ENCODE data around the gene TNP2.
"Not testable (repeated sequence)": the region's sequence is repeated elsewhere in the genome, so short reads cannot be mapped to it uniquely, and the experiment has no call there.

The TNP2 gene

DNA sequence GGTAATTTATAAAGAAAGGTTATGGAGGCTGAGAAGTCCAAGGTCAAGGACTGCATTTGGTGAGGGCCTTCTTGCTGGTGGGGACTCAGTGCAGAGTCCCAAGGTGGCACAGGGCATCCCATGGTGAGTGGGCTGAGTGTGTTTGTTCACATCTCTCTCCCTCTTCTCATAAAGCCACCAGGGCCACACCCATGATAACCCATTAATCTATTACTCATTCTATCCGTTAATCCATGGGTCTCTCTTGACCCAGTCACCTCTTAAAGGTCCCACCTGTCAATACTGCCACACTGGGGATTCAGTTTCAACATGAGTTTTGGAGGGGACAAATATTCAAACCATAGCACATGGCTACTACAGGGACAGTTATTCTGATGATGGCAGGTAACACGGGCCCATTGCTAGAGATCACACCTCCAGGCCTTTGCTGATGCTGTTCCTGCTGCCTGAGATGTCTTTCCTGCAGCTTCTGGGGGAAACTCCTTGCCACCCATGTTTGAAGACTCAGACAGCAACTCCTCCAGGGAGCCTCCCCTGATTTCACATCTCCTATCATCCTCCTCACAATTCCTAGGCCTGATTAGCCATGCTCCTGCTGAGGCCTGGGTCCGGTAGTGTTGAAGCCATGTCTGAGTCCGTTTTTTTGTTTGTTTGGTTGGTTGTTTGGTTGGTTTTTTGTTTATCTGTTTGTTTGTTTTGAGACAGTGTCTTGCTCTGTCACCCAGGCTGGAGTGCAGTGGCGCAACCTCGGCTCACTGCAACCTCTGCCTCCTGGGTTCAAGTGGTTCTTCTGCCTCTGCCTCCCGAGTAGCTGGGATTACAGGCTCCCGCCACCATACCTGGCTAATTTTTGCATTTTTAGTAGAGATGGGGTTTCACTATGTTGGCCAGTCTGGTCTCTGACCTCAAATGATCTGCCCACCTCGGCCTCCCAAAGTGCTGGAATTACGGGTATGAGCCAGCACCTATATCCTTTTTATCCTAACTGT, 29.2 kb downstream of the TNP2 start:
- DNase-seq, result no peak

DNA sequence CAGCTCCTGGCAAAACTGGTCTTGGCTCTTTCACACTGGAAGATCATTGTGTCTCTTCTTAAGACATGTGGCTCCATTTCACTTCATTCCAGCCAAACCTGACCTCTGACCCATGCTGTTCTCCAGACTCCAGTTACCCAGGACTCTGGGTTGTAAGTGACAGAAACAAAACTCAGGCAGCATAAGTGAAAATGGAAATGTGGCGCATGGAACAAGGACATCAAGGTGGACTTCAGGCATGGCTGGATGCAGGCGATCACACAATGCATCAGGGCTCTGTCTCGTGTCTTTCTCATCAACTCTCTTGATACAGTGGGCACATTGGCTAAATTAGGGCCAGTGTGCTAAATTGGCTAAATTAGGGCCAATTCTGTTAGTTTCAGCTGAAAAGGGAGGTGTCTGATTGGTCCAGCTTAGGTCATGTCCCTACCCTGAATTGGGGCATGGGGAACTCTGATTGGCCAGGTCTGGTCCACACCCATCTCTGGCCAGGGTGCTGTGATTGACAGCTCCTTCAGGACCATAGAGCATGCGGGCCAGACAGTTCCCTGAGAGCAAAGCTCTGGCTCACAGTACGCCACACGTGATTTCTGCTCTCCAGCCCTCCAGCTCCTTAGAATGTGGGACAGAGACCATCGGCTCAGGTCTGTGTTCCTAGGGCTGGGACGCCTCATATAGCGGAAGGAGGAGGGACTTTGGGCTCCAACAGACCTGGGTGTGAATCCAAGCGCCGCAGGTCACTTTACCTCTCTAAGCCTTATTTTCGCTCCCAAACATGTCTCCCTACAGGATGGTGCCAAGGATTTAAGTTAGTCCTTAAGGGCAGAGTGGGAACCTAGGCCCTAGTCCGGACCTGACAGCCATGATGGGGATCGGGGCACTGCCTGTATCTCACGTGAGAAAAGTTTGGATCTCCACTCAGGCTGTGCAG, 30.6 kb downstream of the TNP2 start:
- DNase-seq, result no peak

DNA sequence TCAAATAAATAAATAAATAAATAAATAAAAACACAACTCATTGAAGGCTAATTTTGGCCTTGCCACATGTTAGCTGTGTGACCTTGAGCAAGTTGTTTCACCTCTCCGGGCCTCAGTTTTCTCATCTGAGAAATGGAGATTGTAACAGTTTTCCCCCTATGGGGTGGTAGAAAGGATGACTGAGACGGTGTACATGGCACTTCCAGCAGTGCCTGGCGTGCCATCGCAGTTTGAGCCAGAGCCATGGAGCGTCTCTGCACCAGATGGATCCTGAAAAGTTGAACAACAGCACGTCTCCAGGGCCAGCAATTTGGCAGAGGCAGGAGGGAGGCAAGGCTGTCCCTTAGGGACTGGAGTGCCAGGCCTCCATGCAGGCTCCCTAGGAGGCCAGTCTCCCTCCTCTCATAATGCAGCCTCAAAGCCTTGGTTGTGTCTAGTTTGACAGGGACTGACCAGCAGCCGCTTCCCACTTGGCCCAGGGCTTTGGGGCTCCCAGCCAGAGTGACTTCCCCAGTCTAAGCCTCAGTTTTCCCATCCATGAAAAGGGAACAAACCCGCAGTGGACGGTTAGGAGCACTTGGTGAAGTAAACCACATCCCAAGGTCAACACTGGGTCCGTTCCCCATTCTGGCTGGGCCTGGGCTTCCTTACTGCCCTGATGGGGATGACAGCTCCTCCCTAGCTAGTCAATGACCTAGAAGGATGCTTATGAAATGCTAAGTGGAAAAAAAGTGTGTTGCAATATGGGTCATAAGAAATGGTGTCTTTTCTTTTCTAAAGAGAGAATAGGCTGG, 32.5 kb downstream of the TNP2 start:
- no peak for DNase-seq

DNA sequence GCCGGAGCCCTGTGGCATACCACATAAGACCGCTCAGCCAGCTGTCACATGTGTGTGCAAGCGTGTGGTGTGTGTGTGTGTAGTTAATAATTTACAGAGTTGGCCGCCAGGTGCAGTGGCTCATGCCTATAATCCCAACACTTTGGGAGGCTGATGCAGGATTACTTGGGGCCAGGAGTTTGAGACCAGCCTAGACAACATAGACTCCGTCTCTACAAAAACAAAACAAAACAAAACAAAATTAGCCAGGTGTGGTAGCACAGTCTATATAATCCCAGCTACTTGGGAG, 33.5 kb downstream of the TNP2 start:
- no peak for DNase-seq

DNA sequence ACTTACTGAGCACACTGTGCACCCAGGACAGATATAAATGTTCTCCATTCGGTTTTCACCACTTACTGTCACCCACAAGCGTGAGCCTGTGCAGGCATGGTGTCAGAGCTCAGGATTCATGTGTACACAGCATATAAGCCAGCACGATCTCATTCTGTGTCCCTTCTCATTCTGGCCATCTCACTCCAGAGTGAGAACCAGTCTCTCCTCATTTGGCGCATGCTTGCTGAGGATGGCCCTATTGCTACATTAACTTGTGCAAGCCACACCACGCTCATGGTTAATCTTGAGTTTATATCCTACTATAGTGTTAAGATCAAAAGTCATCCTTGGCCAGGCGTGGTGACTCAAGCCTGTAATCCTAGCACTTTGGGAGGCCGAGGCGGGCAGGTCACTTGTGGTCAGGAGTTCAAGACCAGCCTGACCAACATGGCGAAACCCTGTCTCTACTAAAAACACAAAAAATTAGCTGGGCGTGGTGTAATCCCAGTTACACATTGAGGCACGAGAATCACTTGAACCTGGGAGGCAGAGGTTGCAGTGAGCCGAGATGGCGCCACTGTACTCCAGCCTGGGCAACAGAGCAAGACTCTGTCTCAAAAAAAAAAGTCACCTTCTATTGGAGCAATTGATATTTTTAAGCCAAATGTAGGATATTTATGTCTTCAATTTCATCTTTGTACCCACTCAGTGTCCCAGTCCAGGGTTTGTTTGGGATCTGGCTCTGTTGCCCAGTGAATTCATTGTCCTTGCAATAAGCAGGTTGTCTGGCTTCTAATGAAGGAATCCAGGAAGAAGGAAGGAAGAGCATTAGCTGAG, 34.0 kb downstream of the TNP2 start:
- no peak for DNase-seq

DNA sequence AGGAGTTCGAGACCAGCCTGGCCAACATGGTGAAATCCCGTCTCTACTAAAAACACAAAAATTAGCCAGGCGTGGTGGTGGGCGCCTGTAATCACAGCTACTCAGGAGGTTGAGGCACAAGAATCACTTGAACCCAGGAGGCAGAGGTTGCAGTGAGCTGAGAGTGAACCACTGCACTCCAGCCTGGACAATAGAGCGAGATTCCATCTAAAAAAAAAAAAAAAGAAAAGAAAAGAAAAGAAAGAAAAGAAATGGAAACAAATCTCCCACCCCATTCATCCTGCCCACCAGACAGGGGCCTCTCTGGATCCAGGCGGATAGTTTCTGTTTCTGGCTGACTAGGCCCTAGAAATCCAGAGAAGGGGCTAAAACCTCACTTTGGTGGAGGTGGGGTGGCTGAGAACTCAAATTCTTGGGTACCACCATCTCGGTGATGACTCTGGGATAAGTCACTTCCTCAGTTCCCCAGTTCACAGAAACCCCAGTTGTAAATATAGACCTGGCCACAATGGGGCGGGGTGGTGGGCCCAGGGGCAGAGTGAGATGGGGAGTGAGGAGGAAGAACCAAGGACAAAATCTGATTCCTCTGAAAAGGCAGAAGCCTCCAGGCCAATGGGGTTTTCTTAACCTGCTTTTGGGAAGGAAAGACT, 35.3 kb downstream of the TNP2 start:
- DNase-seq, result no peak

DNA sequence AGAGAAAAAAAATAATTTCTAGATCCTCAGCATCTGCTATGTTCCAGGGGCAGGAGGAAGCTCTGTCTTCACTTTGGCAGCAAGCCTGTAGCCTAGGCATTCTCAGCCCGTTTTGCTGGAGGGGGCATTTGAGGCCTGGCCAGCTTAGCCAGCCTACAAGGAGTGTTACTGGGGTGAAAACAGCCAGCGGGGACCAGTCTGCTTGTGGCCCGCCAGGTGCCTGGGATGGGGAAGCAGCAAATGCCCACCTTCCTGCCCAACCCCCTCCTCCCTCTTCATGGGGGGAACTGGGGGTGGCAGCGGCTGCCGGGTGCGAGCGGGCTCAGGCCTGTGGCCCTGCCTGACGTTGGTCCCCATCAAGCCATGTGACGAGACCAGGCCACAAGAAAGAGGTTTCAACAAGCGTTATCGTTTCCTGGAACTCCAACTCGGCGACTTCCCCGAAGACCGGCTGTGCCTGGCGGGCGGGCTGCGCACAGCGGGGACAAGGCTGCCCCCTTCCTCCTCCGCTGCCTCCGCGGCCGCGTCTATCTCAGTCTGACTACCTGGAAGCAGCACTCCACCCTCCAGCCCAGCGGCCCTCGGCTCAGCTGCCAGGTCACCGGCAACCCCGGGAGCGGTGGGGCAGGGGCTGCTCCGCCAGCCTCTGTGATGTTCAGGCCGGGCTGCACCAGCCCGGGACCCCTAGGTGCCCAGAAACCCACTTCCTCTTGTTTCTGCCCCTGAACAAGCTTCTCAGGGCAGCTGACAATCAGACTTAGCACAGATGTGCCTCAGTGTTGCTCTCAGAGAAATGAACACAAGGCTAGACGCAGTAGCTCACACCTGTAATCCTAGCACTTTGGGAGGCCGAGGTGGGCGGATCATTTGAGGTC, 36.0 kb downstream of the TNP2 start:
- no peak for DNase-seq

DNA sequence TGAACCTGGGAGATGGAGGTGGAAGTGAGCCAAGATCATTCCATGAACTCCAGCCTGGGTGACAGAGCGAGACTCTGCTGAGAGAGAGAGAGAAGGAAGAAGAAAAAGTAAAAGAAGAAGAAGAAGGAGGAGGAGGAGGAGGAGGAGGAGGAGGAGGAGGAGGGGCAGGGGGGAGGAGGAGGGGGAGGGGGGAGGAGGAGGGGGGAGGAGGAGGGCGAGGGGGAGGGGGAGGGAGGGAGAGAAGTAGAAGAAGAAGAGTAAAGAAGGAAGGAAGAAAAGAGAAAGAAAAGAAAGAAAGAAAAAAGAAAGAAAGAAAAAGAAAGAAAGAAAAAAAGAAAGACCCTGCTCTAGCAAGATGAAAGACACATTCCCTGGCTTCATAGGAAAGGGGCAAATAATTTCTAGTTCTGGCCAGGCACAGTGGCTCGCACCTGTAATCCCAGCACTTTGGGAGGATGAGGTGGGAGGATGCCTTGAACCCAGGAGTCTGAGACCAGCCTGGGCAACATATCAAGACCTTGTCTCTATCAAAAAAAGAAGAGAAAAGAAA, 36.7 kb downstream of the TNP2 start:
- no peak for DNase-seq

DNA sequence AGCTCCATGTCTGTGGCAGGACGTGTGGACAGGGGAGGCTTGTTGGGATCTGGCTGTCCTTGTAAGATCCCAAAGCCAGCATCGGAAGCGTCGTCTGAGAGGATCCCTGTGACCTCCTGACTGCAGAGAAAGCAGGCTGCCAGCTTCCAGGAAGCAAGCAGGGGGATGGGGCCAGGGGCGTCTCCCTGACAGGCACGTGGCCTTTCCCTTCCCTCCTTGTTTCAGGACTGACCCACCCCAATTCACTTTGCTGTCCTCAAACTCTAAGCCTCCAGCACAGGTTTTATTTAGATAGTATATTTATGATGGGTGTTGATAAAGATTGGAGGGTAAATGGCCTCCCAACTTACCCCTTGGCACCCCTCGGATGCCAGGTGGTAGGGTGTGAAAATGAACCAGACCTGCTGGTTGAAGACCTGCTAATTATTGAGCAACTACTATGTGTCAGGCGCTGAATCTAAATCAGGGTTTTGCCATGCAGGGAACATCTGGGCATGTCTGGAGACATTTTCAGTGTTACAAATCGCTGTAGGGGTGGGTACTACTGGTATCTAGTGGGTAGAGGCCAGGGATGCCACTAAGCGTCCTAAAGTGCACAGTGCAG, 37.7 kb downstream of the TNP2 start:
- DNase-seq, result no peak

DNA sequence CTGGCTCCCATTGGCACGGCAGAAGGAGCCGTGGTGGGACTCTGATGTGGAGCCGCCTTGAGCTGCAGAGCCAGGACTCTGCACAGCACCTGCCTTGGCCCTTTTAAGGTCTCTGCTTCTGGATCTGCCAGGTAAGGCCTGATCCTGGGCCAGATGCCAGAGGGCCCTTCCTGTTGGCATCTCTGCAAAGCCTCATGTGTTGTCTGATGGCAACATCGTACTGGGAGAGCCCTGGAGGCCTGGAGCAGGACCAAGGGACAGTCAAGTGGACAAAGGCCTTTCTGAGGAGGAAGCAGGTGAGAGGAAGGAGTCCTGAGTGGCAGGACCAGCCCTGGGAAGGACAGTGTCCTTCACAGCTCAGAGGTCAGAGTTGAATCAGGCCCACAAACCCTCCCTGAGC, 39.2 kb downstream of the TNP2 start:
- no peak for DNase-seq

DNA sequence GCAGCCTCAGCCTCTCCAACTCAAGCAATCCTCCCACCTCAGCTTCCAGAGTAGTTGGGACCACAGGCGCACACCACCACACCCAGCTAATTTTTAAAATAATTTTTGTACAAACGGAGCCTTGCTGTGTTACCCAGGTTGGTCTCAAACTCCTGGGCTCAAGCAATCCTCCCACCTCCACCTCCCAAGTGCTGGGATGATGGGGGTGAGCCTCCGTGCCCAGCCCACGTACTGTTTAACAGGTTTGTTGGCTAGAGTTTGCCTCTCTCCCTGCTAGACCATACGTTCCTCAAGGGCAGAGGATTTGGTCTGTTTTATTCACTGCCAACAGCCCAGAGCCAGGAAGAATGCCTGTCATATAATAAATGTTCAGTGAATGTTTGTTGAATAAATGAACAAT, 39.7 kb downstream of the TNP2 start:
- DNase-seq, result no peak

DNA sequence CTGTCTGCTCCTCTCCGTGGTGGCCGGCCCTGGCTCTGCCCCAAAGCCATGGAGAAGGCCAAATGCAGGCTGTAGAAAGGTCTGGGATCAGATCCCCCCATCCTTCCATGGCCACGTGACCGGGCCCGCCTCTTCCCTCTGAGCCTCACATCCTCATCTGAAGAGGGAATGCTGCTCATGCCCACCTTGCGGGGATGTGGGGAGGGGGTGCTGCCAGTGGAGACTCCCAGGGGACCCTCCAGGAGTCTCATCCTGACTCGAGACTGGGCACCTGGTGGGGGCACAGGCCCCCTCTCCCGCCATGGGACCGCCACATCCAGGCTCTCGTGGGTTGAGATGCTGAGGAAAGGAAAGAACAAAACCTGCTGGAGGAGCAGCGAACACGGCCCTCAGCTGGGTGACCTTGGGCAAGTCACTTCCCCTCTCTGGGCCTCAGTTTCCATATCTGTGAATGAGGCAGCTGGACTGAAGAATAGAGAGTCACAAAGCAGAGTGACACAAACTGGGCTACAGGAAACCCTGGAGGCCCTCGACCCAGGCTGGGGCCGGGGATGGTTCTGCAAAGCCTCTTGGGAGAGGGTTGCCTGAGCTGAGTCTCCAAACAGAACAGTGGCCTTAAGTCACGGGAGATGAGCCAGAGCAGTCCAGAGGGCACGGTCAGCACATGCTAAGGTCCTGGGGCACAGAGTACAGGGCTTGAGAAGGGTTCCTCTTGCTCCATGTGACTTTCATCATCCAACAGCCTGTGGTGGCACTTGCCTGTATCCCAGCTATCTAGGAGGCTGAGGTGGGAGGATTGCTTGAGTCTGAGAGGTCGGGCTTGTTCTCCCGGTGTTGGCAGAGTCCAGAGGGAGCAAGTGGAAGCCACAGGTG, 43.2 kb downstream of the TNP2 start:
- no peak for DNase-seq

DNA sequence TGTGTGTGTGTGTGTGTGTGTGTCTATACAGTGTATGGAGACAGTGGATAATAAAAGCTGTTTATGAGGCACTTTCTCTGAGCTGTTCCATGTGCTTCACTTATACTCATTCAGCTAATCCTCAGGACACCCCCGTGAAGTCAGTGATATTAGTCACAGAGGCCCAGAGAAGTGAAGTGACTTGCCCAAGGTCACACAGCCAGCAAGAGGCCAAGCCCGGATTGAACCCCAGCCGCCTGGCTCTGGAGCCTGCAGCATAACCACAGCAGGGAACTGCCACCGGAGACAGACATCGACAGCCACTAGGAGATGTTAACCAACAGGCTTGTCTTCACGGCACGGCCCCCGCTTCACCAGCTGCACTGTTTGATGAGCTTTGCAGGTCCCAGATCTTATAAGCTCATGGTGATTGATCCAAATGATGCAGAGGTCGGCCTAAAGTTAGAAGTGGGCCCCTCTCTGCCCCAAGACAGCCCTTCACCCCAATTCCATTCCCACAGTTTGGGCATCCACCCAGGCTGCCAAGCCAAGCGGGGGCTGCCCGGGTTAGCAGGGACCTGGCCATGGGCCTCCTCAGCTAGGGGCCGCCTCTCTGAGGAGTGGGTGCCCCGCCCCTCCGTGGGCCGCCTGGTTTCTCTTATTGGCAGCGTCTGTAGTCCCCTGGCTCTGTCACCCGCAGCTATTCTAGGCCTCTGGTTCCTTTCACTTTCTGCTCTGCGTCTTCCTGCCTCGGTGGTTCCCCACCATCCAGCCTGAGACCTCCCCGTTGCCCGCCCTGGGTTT, 44.0 kb downstream of the TNP2 start:
- no peak for DNase-seq

DNA sequence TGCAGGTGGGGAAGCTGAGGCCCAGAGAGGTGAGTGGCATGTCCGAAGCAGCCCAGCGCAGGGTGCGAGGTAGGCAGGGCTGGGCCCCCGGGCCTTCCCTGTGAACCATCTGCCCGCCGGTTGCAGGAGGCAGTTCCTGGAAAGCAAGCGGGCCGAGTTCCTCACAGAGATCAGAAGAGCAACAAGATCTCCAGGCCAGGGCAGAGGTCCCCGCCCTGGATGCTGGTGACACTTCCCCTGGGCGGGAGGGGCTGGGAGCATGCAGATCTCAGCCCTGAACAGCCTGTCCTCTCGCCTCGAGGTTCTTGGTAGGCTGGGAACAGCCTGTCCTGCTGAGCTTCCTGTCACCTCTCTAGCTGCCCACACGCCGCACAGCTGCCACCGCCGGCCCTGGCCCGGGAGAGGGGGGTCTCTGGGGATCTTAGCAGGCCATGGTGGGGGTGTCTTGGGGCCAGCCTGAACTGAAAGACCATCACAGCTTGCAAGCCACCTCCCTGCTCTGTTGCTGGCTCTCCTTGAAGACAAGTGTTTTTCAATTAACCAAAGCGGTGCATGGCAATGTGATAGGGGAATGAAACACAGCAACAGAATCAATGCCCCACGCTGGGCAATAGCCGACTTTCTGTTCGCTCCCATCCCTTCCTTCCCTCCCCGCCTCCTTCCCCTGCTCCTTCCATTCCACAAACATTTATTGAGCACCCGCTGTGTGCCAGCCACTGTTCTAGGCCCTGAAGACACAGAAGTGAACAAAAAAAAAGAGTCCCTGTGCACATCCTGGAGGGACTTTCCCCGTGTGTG, 44.8 kb downstream of the TNP2 start:
- peak in 1 of 3 experiments; percentile 28 for DNase-seq

DNA sequence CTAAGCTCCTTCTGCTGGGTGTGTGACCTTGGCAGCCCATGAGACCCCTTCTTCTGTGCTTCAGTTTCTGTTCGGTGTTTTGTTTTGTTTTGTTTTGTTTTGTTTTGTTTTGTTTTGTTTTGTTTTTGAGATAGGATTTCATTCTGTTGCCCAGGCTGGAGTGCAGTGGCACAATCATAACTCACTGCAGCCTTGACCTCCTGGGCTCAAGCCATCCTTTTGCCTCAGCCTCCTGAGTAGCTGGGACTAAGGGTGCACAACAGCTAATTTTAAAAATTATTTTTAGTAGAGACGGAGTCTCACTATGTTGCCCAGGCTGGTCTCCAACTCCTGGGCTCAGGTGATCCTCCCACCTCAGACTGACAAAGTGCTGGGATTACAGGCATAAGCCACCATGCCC, 48.6 kb downstream of the TNP2 start:
- not testable (repeated sequence) for DNase-seq

DNA sequence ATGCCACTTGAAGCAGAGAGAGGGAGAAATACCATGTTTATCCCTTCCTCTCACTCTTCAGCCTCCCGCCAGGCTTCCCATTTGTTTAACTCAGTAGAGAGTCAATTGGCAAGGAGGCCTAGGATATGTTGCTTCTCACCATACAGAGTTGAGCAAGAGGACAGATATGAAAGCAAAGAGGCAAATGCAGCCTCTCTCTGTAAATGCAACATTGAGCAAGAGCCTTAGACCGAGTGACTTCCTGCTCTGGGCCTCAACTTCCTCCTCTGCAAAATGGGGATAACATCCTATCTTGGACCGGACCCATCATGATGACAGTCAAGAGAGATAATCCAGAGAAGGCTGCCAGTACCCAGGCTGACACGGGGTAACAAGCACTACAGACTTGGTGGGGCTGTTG, 49.9 kb downstream of the TNP2 start:
- no peak for DNase-seq

DNA sequence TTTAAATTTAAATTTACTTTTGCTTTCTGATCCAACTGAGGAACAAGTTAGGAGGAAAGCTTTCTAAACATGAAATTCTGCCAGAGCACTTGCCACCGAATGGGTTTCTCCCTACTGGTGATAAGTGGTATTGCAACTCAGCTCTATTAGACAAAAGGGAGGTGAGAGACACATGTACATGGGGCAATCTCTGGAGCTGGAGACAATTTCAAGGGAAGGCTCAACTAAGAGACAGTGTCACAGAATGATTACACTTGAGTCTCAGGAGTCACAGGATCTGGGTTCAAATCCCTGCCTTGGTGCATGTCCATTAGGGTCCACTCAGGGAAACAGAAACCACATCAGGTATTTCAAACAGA, 50.5 kb downstream of the TNP2 start:
- no peak for DNase-seq
